Measurements from ENCODE around the gene GLYATL3. TPM values are rescaled to one million over a fixed set of nuclear protein-coding genes. Genes with fewer than 3 reads are reported as not detected.

The GLYATL3 gene
- total and polyA plus RNA-seq, 2 of the 4 experiments (the other 2 are of a cell fraction): not detected

DNA sequence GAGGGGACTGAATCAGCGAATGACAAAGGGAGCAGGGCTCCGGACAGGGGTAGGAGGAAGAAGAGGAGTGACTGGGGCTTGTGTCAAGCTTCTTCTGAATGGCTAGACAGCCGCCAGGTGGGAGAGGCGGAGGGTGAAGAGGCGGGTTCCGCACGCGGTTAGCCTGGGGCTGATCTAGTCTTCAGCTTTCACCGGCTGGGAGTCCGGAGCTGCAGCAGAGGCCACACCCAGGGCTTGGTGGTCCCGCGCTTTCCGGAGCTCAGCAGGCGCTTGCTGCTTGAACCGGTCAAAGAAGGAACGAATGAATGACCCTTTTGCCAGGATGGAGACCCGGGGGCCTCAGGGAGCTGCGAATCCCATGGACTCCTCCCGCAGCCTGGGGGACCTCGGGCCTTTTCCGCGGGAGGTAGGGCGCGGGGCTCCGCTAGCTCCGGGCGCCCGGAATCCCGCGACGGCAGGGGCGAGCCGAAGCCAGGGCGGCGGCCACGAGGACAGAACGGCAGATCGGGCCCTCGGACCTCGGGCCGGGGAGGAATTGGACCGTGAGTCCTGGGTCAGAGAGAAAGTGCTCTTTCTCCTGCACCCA, 50.9 kb downstream of the GLYATL3 start, which contains the start of gene C6orf141:
Gene C6orf141, plus strand, starts transcription at position 177 of the 586 bp plus-strand sequence. Its CDS starts 125 bp downstream, at position 302.
- H4K20me1 ChIP-seq (ENCODE audit: insufficient read depth, low read length): no peaks in the 10 kb centered on the region
- no peak within 1 kb of the TSS for H4K8ac ChIP-seq (ENCODE audit: low read depth in 2 of 2, low read length in 2 of 2)
- no peak within 1 kb of the TSS for H3K27ac ChIP-seq (ENCODE audit: insufficient read depth, low read length)
- no TSS peak for BruUV-seq (replicated peaks)
- no peak within 1 kb of the TSS for H3K4me3 ChIP-seq (ENCODE audit: insufficient read depth, low read depth, low read length)
- H3K9me1 ChIP-seq (ENCODE audit: insufficient read depth, low read length): no peaks in the 10 kb centered on the region
- H3K4me1 ChIP-seq (ENCODE audit: control insufficient read depth, insufficient read depth, low read length): no peaks in the 10 kb centered on the region
- CTCF ChIA-PET: interaction anchor here (1.0 kb wide), 1 partner anchor 18 kb away, joined by 3 read pairs; no protein-coding TSS in a partner anchor
- H2BK5ac ChIP-seq (ENCODE audit: low read depth, low read length, poor library complexity, severe bottlenecking): no peak within 1 kb of the TSS
- H3K14ac ChIP-seq (replicated peaks; ENCODE audit: low read depth, low read length): no peak within 1 kb of the TSS
- no peak within 1 kb of the TSS for H4K5ac ChIP-seq (ENCODE audit: low read depth, low read length)
- DNase-seq (no peak), ATAC-seq (ENCODE audit: low read depth) (peak; percentile 42)
- no peak within 1 kb of the TSS for H4K91ac ChIP-seq (ENCODE audit: insufficient read depth, low read depth, low read length)
- H3K4me2 ChIP-seq (ENCODE audit: low read depth, low read length): peak within 1 kb of the TSS; percentile 45; the same call in 1 of the 2 replicates
- H3K18ac ChIP-seq (ENCODE audit: low read depth, low read length): no peak within 1 kb of the TSS
- H3K79me1 ChIP-seq (ENCODE audit: low read depth in 1 of 2, low read length in 2 of 2): no peaks in the 10 kb centered on the region
- H3K36me3 ChIP-seq (ENCODE audit: control insufficient read depth, insufficient read depth, low read length): no peaks in the 10 kb centered on the region
- POLR2A ChIA-PET (ENCODE audit: unreplicated experiment): interaction anchor here (0.6 kb wide), 1 partner anchor 60 kb away, joined by 3 read pairs; no protein-coding TSS in a partner anchor
- H2AFZ ChIP-seq (replicated peaks; ENCODE audit: low read length, poor library complexity): peak within 1 kb of the TSS; percentile 76
- no peak within 1 kb of the TSS for H2BK15ac ChIP-seq (ENCODE audit: low read depth, low read length)
- no peak within 1 kb of the TSS for H2BK20ac ChIP-seq (ENCODE audit: low read depth, low read length)
- peaks cover 25% of the 10 kb centered on the region for H3K27me3 ChIP-seq (ENCODE audit: control insufficient read depth, insufficient read depth, low read length)
- no peak within 1 kb of the TSS for H3K23ac ChIP-seq (ENCODE audit: low read depth, low read length)
- no peak within 1 kb of the TSS for H3K9ac ChIP-seq (ENCODE audit: low read depth, low read length)
- no peak within 1 kb of the TSS for H3K56ac ChIP-seq (ENCODE audit: extremely low read depth, insufficient read depth, low read length)
- no peak within 1 kb of the TSS for H2BK120ac ChIP-seq (ENCODE audit: low read depth, low read length)
- 3% methylated on average over 14 of the region's 42 CpGs; no CpG with 5 or more reads in 1 of the 2 experiments for WGBS, 2 experiments (ENCODE audit: extremely low coverage in 2 of 2, insufficient read length in 1 of 2)
- dilution Hi-C loops (cut with HindIII; ENCODE audit: low sequenced_read_pairs, unreplicated experiment) (no loop called here), in situ Hi-C loops (cut with MboI; ENCODE audit: low sequenced_read_pairs) (no loop called here), intact Hi-C loops (cut with micrococcal nuclease) (no loop called here)
- no peaks in the 10 kb centered on the region for H3K9me3 ChIP-seq (ENCODE audit: control insufficient read depth, insufficient read depth, low read length)
- H2AK9ac ChIP-seq (replicated peaks; ENCODE audit: low read depth, low read length, poor library complexity): no peak within 1 kb of the TSS
- no peak within 1 kb of the TSS for H2AK5ac ChIP-seq (ENCODE audit: low read depth, low read length)
- TF ChIP-seq MAFK (IDR thresholded peaks at IDR 0.05; ENCODE audit: low read depth, low read length): no peak
- TF ChIP-seq RCOR1 (IDR thresholded peaks at IDR 0.05; ENCODE audit: insufficient replicate concordance, low read length): no peak
- TF ChIP-seq BHLHE40 (IDR thresholded peaks at IDR 0.05; ENCODE audit: low read depth, low read length): no peak
- TF ChIP-seq CEBPB (IDR thresholded peaks at IDR 0.05; ENCODE audit: low read depth, low read length): no peak
- TF ChIP-seq MAZ (IDR thresholded peaks at IDR 0.05; ENCODE audit: borderline replicate concordance, low read depth, low read length): no peak
- TF ChIP-seq FOS (IDR thresholded peaks at IDR 0.05; ENCODE audit: low read depth, low read length): no peak
- no peak for TF ChIP-seq SMC3 (IDR thresholded peaks at IDR 0.05; ENCODE audit: low read depth, low read length)
- TF ChIP-seq RAD21 (IDR thresholded peaks at IDR 0.05; ENCODE audit: low read length): no peak
- no peak for TF ChIP-seq POLR2A (IDR thresholded peaks at IDR 0.05; ENCODE audit: low read depth, low read length)
- TF ChIP-seq, protein P1, sequence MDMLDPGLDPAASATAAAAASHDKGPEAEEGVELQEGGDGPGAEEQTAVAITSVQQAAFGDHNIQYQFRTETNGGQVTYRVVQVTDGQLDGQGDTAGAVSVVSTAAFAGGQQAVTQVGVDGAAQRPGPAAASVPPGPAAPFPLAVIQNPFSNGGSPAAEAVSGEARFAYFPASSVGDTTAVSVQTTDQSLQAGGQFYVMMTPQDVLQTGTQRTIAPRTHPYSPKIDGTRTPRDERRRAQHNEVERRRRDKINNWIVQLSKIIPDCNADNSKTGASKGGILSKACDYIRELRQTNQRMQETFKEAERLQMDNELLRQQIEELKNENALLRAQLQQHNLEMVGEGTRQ (IDR thresholded peaks at IDR 0.05; ENCODE audit: low read depth, low read length): no peak
- no peak for TF ChIP-seq CHD1 (IDR thresholded peaks at IDR 0.05; ENCODE audit: low read depth, low read length)
- no peak for TF ChIP-seq MXI1 (IDR thresholded peaks at IDR 0.05; ENCODE audit: borderline replicate concordance, low read depth, low read length)
- no peak for TF ChIP-seq NFE2L2 (IDR thresholded peaks at IDR 0.05; ENCODE audit: low read depth, low read length)
- no peak for TF ChIP-seq RFX5 (IDR thresholded peaks at IDR 0.05; ENCODE audit: low read depth, low read length)
- H3K4ac ChIP-seq (ENCODE audit: low read depth, low read length): no peak within 1 kb of the TSS

Measured in IMR-90 (cell line).